GM12878 (cell line): ENCODE results near the gene OR10G8. TPM values are rescaled to one million over a fixed set of nuclear protein-coding genes. Genes with fewer than 3 reads are reported as not detected.

Experiments
- BCL3 ChIP-seq: IDR thresholded peaks from 2 replicates; pipeline ENCODE4 v1.6.1; 2011; ENCODE audit warnings: borderline replicate concordance, low read depth, mild to moderate bottlenecking, moderate library complexity, low read length; ENCODE audit not compliant: insufficient read depth, poor library complexity, severe bottlenecking
- BCLAF1 ChIP-seq: fragments of 450-650 bp; IDR thresholded peaks from 2 replicates; pipeline ENCODE4 v1.6.1; 2017; ENCODE audit warnings: antibody characterized with exemption, mild to moderate bottlenecking, moderate library complexity
- CBX3 ChIP-seq: fragments of 200-600 bp; sonication (generic); IDR thresholded peaks from 2 replicates; pipeline ENCODE4 v1.6.1; 2016; ENCODE audit warnings: low read depth, borderline replicate concordance
- CBX5 ChIP-seq: sonication (generic); IDR thresholded peaks from 2 replicates; pipeline ENCODE4 v1.6.1; 2016; ENCODE audit warnings: low read depth, moderate library complexity, mild to moderate bottlenecking, inconsistent platforms
- E2F4 ChIP-seq: IDR thresholded peaks from 2 replicates; pipeline ENCODE4 v1.6.1; 2012; ENCODE audit warnings: low read depth, low read length, improper control_type of control experiment
- FOS ChIP-seq: IDR thresholded peaks from 3 replicates; pipeline ENCODE4 v1.6.1; 2011; ENCODE audit warnings: borderline replicate concordance; ENCODE audit not compliant: insufficient read length; ENCODE audit errors: extremely low read depth
- HCFC1 ChIP-seq: fragments of 150-350 bp; IDR thresholded peaks from 2 replicates; pipeline ENCODE4 v1.6.1; 2014; ENCODE audit warnings: low read length
- HDAC6 ChIP-seq: fragments of 200-600 bp; sonication (generic); IDR thresholded peaks from one replicate; pipeline ENCODE4 v1.8.0; 2017; ENCODE audit warnings: antibody characterized with exemption; ENCODE audit not compliant: unreplicated experiment
- IKZF1 ChIP-seq: fragments of 450-650 bp; conservative IDR thresholded peaks from 2 replicates; pipeline ENCODE4 v1.6.1; 2017; ENCODE audit warnings: antibody characterized with exemption, mild to moderate bottlenecking
- IRF3 ChIP-seq: fragments of 450-650 bp; IDR thresholded peaks from 2 replicates; pipeline ENCODE4 v1.6.1; 2014; ENCODE audit warnings: mild to moderate bottlenecking
- KDM1A ChIP-seq: fragments of 200-600 bp; sonication (generic); IDR thresholded peaks from 2 replicates; pipeline ENCODE4 v1.6.1; 2016; ENCODE audit warnings: borderline replicate concordance
- MAX ChIP-seq: IDR thresholded peaks from 2 replicates; pipeline ENCODE4 v1.6.1; 2012; ENCODE audit warnings: low read depth, low read length, improper control_type of control experiment
- MXI1 ChIP-seq: fragments of 150-350 bp; IDR thresholded peaks from 2 replicates; pipeline ENCODE4 v1.6.1; 2011; ENCODE audit warnings: low read depth, mild to moderate bottlenecking, inconsistent platforms, low read length, improper control_type of control experiment
- MYB ChIP-seq: fragments of 150-350 bp; IDR thresholded peaks from 2 replicates; pipeline ENCODE4 v1.6.1; 2014; ENCODE audit warnings: mild to moderate bottlenecking, low read depth, low read length, borderline replicate concordance
- NFYA ChIP-seq: IDR thresholded peaks from 2 replicates; pipeline ENCODE4 v1.6.1; 2011; ENCODE audit warnings: low read depth, mild to moderate bottlenecking, low read length, improper control_type of control experiment, borderline replicate concordance
- NR2C1 ChIP-seq: fragments of 450-650 bp; IDR thresholded peaks from 2 replicates; pipeline ENCODE4 v1.6.1; 2017; ENCODE audit warnings: antibody characterized with exemption, mild to moderate bottlenecking, moderate library complexity
- NR2C2 ChIP-seq: IDR thresholded peaks from 2 replicates; pipeline ENCODE4 v1.6.1; 2011; ENCODE audit warnings: borderline replicate concordance, low read depth; ENCODE audit not compliant: control insufficient read depth, insufficient read length
- NR2F1 ChIP-seq: fragments of 450-650 bp; conservative IDR thresholded peaks from 2 replicates; pipeline ENCODE4 v1.6.1; 2017; ENCODE audit warnings: mild to moderate bottlenecking
- NRF1 ChIP-seq: conservative IDR thresholded peaks from 2 replicates; pipeline ENCODE4 v1.6.1; 2011; ENCODE audit warnings: mild to moderate bottlenecking, low read depth, low read length, improper control_type of control experiment
- RUNX3 ChIP-seq: IDR thresholded peaks from 2 replicates; pipeline ENCODE4 v1.6.1; 2012; ENCODE audit warnings: low read length, inconsistent platforms
- SMC3 ChIP-seq: IDR thresholded peaks from 2 replicates; pipeline ENCODE4 v1.6.1; 2011; ENCODE audit warnings: low read length, improper control_type of control experiment, borderline replicate concordance
- SREBF2 ChIP-seq: IDR thresholded peaks from 2 replicates; pipeline ENCODE4 v1.6.1; 2012; ENCODE audit warnings: mild to moderate bottlenecking, low read length
- TAF1 ChIP-seq: IDR thresholded peaks from 2 replicates; pipeline ENCODE4 v1.6.1; 2011; ENCODE audit warnings: mild to moderate bottlenecking, low read depth, low read length, borderline replicate concordance
- TCF12 ChIP-seq: IDR thresholded peaks from 2 replicates; pipeline ENCODE4 v1.6.1; 2011; ENCODE audit warnings: low read depth, mild to moderate bottlenecking, low read length
- ZNF274 ChIP-seq: IDR thresholded peaks from one replicate; pipeline ENCODE4 v1.8.0; 2011; ENCODE audit not compliant: insufficient read length, insufficient read depth
- ZSCAN29 ChIP-seq: fragments of 450-650 bp; IDR thresholded peaks from 2 replicates; pipeline ENCODE4 v1.6.1; 2017; ENCODE audit warnings: mild to moderate bottlenecking, moderate library complexity
- polyA plus RNA-seq, 11 experiments: library from polyadenylated mRNA; depleted of rRNA in 4 of 11; unstranded in 6 of 11; stranded (reverse) in 5 of 11; fragments of >200 nt; fragmentation: Nextera tagmentation in 4 of 11; fragmentation: Illumina TruSeq in 1 of 11; extraction: Ambion mirVana in 4 of 11; extraction: Trizol in 1 of 11; gene quantifications; 1 replicate in 1 of 11; 2 replicates in 10 of 11; pipeline versions ENCODE4 v1.2.1 to v1.2.3, GENCODE V29; 2011 to 2016; ENCODE audit warnings: inconsistent platforms in 2 of 11, missing spikeins in 2 of 11, low read depth in 1 of 11
- total RNA-seq, 4 experiments: library from RNA; depleted of rRNA in 3 of 4; stranded (reverse); fragments of >200 nt in 3 of 4; fragmentation: Illumina TruSeq in 1 of 4; extraction: Trizol in 1 of 4; gene quantifications; 2 replicates each; pipeline versions ENCODE4 v1.2.1 to v1.2.3, GENCODE V29; 2013 to 2021

Gene OR10G8
- total and polyA plus RNA-seq, 10 of the 15 experiments (the other 5 are each of a cell fraction or from before 2014, with no cell fraction given): not detected

- no peak for TF ChIP-seq BCLAF1
- no peak for TF ChIP-seq SREBF2
- no peak for TF ChIP-seq NR2C2
- TF ChIP-seq E2F4: 0 out of 2 replicates have a peak, but pooled peaks have one; percentile 42
- TF ChIP-seq FOS: no peak
- no peak for TF ChIP-seq CBX3
- TF ChIP-seq IKZF1: peak; percentile 67
- TF ChIP-seq NR2F1: no peak
- no peak for TF ChIP-seq IRF3
- no peak for TF ChIP-seq HDAC6
- no peak for TF ChIP-seq NFYA
- no peak for TF ChIP-seq TAF1
- TF ChIP-seq BCL3: no peak
- no peak for TF ChIP-seq ZNF274
- TF ChIP-seq NR2C1: no peak
- no peak for TF ChIP-seq KDM1A
- no peak for TF ChIP-seq MXI1
- TF ChIP-seq SMC3: peak; percentile 59; the same call in 1 of the 2 replicates
- TF ChIP-seq RUNX3: peak; percentile 91
- TF ChIP-seq NRF1: no peak
- no peak for TF ChIP-seq MAX
- no peak for TF ChIP-seq ZSCAN29
- TF ChIP-seq MYB: no peak
- no peak; the same call in 1 of the 2 replicates for TF ChIP-seq CBX5
- peak; percentile 63; the same call in 1 of the 2 replicates for TF ChIP-seq TCF12
- TF ChIP-seq HCFC1: no peak
Measured at GRCh38 chr11:124070915-124071622, 44.5 kb downstream of the OR10G8 start (continued).
